Bone marrow (tissue), 2 donors: ENCODE measurements around the gene IL32.
"Not testable (repeated sequence)": the region's sequence is repeated elsewhere in the genome, so short reads cannot be mapped to it uniquely, and the experiment has no call there.

ENCODE experiments used
- DNase-seq, 2 donors: peaks; one replicate each; lab custom pipeline; 2025; lab: John Stamatoyannopoulos, UW

Gene IL32

DNA sequence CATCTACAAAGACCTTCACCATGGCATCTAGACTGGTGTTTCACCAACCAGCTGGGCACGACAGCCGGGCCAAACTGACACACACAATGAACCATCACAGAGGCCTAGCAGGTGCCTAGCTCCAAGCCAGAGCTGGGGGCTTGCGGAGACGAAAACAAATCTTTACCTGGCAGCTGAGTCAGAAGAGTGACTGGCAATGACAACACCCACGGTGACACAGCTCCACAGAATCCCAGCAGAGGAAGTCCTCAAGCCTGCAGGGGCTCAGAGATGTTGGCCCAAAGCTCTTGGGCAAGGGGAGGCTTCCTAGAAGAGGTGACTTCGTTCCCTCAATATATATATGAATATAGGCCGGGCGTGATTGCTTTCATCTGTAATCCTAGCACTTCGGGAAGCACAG lies 13.9 kb upstream of the IL32 start:
- DNase-seq, result no peak

GRCh38 chr16:3052571-3053329 lies 12.7 kb upstream of the IL32 start:
- not testable (repeated sequence) for DNase-seq

DNA sequence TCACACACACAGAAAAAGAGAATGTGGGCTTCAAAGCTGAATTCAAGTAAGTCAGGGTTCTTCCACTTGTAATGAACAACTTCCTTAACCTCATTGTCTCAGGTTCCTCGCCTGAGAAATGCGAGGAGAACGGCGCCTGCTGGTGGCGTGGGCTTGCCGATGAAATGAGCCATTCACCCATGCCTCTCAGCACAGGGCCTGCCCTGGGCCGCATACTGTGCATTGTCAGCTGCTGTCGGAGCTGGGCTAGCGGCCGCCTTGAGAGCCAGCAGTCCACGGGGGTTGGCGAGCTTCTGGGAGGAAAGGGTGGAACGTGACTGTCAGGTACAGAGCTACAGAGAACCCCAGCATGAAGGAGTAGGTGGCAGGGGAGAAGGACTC lies 12.1 kb upstream of the IL32 start:
- not testable (repeated sequence) for DNase-seq

DNA sequence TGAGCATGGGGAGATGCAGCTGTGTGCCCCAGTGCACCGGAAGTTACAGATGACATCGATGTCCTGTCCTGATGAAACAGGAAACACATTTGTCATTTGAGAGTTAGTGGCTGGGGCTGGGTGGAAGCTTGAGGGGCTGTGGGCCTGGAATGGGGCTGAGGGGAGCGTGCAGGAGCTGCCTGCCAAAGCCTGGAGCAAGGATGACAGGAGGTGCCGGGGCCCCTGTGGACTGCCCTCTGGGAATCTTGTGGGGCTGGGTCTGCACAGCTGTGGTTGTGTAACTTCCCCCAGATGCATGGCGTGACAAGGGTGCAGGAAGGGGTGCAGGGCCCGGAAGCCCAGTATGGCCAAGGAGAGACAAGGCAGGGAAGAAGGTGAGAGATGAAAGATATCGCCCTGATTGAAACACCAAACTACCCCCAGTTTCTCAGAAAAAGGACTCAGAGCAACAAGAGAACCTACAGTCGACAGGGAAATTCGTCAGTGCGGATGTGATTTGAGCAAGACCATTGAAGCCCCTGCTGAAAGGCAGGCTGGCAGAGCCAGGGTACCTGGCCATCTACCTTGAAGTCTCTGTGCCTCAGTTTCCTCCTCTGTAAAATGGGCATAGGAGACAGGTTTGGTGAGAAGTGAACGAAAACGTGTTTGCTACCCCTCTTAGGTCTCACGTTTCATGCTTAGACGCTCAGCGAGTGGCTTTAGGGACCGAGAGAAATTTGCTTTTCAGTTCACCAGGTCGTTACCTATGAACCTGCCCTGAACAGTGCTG lies 10.3 kb upstream of the IL32 start:
- peak in 1 of 2 donors; percentile 79 for DNase-seq

- not testable (repeated sequence) for DNase-seq
Measured at GRCh38 chr16:3055734-3056115, 9.7 kb upstream of the IL32 start.

- no peak for DNase-seq
Measured at GRCh38 chr16:3056336-3057180, 8.9 kb upstream of the IL32 start.

DNA sequence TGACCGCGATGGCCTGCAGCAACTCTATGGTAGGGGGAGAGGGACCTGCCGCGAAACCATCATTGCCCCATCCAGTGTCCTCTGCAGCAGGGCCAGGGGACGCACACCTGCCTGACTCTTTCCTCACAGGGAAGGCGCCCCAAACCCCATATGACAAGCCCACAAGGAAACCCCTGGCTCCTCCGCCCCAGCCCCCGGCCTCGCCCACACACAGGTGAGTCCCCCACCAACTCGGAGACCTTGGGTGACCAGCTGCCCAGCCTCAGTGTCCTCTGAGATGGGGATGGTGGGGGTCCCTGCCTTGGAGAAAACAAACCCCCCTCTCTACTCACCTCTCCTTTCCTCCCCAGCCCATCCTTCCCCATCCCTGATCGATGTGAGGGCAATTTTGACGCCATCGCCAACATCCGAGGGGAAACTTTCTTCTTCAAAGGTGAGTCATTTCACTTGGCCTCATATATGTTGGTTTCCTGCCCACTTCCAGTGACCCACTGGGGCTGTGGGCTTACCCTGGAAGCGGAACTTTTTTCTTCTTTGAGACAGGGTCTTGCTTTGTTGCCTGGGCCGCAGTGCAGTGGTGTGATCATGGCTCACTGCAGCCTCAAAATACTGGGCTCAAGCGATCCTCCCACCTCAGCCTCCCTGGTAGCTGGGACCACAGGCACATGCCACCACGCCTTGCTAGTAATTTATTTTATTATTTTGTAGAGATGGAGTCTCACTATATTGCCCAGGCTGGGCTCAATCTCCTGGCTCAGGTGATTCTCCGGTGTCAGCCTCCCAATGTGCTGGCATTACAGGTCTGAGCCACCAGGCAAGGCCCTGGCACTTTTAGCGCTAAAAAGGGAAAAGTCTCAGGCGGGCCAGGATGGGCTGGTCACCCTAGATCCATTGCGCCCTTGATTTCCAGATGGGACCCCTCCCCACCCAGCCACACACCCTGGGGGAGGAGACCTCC lies 8.0 kb upstream of the IL32 start:
- no peak for DNase-seq

- DNase-seq, result peak in 1 of 2 donors; percentile 23
Measured at GRCh38 chr16:3058139-3059030, 7.1 kb upstream of the IL32 start.

DNA sequence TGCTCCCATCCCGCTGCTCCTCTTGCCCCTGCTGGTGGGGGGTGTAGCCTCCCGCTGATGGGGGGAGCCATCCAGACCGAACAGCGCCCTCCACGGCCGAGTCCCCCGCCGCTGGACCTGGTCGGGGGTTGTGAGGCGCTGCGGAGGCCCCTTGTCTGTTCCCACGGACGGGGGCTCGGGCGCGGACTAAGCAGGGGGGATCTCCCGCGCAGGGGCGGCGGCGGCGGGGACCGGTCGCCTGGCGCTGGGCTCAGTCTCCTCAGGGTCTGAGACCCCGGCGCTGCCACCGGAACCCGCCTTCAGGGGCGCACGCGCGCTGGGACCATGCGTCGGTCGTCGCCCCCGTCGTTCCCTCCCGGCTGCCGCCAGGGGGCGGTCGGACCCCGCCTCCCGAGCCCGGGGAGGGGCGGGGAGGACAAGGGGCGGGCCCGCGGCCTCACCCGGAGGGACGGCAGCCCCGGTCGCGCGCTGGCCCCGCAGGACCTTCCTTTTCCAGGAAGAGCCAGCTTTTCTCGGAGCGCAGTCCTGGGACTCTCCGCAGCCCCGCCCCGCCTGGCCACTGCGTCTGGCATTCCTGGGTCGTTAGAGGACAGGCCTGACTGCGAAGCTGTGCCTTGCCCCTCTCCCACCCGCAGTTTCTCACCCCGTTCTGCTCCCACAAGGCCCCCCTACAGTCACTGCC lies 6.3 kb upstream of the IL32 start:
- peak; percentile 55 to 67 for DNase-seq

DNA sequence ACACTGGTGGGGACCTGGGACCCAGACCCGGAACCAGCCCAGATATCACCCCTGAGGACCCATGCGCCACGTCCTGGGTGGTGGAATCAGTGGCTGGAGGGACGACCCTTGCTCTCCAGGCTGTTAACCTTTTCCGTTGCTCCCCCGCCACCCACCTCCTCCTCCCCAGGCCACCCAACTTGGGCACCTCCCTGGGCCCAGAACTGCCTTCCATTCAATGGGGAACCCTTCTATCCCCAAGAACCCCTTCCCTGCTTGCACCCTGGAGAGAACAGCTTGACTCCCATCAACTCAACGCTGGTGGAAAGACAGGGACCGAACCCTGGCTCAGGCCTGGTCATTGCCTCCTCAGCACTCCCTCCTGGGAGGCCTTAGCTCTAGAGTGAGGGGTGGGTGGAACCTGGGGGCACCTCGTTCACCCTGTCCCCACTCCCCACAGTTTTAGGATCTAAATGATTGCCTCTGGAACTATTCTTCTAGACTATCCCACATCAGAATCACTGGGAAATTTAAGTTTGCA lies 5.7 kb upstream of the IL32 start:
- DNase-seq, result no peak

DNA sequence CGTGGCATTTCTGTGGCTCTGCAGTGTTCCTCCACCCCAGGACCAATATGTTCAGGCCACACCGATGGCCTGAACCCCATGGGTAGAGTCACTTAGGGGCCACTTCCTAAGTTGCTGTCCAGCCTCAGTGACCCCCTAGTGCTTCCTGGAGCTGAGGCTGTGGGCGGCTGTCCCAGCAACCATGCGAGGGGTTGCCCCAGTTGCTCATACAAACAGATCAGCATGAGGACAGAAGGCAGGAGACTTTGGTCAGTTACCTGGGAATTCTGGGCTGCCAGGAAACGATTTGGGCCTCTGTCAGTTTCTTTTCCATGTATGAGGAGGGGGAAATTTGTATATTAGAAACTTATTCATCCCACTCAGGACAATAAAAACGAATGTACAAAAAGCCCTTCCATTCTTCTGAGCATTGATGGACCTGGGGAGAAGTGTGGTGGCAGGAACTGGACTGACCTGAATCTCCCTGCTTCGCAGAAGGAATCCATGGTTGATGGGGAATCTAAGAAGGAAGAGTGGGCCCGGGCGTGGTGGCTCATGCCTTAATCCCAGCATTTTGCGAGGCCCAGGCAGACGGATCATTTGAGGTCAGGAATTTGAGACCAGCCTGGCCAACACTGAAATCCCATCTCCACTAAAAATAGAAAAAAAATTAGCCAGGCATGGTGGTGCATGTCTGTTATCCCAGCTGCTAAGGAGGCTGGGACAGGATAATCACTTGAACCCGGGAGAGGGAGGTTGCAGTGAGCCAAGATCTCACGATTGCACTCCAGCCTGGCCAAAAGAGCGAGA lies 4.9 kb upstream of the IL32 start:
- no peak for DNase-seq

DNA sequence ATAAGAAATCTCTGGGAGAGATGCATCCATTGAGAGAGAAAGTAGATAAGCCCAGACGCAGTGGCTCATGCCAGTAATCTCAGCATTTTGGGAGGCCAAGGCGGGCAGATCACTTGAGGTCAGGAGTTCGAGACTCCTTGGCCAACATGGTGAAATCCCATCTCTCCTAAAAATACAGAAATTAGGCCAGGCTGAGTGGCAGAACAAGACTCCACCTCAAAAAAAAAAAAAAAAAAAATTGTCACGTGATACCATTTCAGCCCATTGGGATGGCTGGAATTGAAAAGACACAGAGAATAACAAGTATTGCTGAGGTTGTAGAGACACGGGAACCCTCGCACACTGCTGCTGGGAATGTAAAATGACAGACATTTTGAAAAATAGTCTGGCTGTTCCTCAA lies 2.9 kb upstream of the IL32 start:
- DNase-seq, result no peak

DNA sequence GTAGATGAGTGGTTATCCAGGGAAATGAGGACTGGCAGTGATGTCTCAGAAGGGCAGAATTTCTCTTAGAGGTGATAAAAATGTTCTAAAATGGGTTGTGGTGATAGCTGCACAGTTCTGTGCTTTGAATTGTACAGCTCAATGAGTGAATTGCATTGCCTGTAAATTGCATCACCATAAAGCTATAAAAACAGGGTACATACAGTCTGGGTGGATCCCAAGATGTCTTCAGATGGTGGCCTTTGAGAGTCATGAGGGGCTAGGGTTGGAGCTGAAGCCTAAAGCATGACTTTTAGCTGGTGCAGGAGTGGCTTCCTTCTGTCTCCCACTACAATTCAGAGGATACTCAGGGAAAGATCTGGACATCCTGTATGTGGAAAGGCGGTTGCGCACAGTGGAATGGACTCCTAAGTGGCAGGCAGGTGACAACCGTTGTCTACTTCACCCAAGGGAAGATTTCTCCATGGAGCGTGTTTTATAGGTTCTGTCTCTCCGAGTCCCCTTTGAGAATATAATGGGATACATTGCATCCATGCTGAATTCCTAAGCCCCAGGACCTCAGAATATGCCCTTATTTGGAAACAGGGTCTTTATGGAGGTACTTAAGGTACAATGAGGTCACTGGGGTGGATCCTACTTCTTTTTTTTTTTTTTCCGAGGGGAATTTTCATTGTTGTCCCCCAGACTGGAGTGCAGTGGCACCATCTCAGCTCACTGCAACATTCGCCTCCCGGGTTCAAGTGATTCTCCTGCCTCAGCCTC lies 1.6 kb upstream of the IL32 start:
- DNase-seq, result no peak

- DNase-seq, result no peak
Measured at GRCh38 chr16:3065742-3066439, 451 bp downstream of the IL32 start.

DNA sequence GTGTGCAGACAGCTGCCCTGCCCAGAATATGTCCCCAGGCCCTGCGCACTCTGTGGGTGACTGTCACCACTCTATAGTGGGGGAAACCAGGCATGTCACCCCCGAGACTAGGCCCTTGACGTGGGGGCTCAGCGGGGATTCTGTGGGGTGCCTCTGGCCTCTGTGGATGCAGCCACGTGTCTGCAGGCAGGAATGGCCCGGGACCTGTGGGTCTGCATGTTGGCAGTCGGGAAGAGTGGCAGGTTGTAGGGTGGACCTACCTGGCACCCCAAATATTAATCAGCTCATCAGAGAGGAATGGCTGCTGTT lies 954 bp downstream of the IL32 start:
- DNase-seq, result no peak

DNA sequence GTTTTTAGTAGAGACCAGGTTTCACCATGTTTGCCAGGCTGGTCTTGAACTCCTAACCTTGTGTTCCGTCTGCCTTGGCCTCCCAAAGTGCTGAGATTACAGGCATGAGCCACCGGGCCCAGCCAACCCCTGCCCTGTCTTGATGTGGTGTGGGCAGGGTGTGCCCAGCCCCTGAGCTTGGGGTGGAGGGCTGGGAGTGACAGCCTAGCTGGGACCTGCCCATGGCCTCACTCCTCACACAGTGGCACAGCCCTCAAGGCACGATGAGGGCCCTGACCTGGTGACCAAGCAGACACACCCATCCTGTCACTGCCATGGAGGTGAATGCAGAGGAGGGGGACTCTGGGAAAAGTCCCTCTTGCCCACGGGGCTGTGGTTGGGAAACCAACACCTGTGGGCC lies 3.0 kb downstream of the IL32 start:
- no peak for DNase-seq

DNA sequence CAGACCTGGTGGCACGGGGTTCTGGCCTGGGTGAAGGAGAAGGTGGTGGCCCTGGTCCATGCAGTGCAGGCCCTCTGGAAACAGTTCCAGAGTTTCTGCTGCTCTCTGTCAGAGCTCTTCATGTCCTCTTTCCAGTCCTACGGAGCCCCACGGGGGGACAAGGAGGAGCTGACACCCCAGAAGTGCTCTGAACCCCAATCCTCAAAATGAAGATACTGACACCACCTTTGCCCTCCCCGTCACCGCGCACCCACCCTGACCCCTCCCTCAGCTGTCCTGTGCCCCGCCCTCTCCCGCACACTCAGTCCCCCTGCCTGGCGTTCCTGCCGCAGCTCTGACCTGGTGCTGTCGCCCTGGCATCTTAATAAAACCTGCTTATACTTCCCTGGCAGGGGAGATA lies 3.7 kb downstream of the IL32 start:
- DNase-seq, result not testable (repeated sequence)
